Transverse colon (tissue), 4 donors: ENCODE measurements around the gene TOMM20.

Source experiments
- CTCF ChIP-seq, 5 experiments: fragments of 200-600 bp in 3 of 5; fragments of 450-650 bp in 2 of 5; sonication (generic) in 3 of 5; IDR thresholded peaks; 1 replicate in 2 of 5; 2 replicates in 3 of 5; pipeline ENCODE4 v1.5.1; 2016 to 2017; ENCODE audit warnings: antibody characterized with exemption in 5 of 5, inconsistent platforms in 3 of 5, mild to moderate bottlenecking in 2 of 5, moderate library complexity in 1 of 5
- EP300 ChIP-seq: sonication (generic); formaldehyde crosslinking; IDR thresholded peaks from one replicate; pipeline ENCODE4 v1.6.1; 2017; ENCODE audit warnings: antibody characterized with exemption, low read depth
- POLR2A ChIP-seq: fragments of 450-650 bp; IDR thresholded peaks from one replicate; pipeline ENCODE4 v1.6.1; 2016; ENCODE audit warnings: antibody characterized with exemption, mild to moderate bottlenecking, moderate library complexity
- POLR2AphosphoS5 ChIP-seq, 3 donors: sonication (generic); formaldehyde crosslinking; IDR thresholded peaks; one replicate each; pipeline ENCODE4 v1.6.1; 2016; ENCODE audit warnings: antibody characterized with exemption in 3 of 3

GRCh38 chr1:235087906-235088305 lies 40.7 kb downstream of the TOMM20 start:
- TF ChIP-seq CTCF (IDR thresholded peaks at IDR 0.05) (no peak), POLR2AphosphoS5 (IDR thresholded peaks at IDR 0.05) (no peak), POLR2A (no peak), EP300 (no peak)
